K562 (cell line): ENCODE results near the gene ACHE. TPM values are rescaled to one million over a fixed set of nuclear protein-coding genes. Genes with fewer than 3 reads are reported as not detected.

Experiments
- ARID3B ChIP-seq: fragments of 250-450 bp; sonication (Bioruptor Pico); IDR thresholded peaks from 2 replicates; pipeline ENCODE4 v1.4.0; 2020; ENCODE audit warnings: borderline replicate concordance
- CBX8 ChIP-seq: fragments of 200-600 bp; sonication (generic); IDR thresholded peaks from 2 replicates; pipeline ENCODE4 v1.6.1; 2012; ENCODE audit warnings: borderline replicate concordance, mixed run types, low read depth, mild to moderate bottlenecking, moderate library complexity, mixed read lengths, low read length, control low read depth, inconsistent platforms; ENCODE audit not compliant: poor library complexity, severe bottlenecking; ENCODE audit errors: extremely low read depth
- GATAD2B ChIP-seq: fragments of 450-650 bp; IDR thresholded peaks from 2 replicates; pipeline ENCODE4 v1.6.1; 2017; ENCODE audit warnings: mild to moderate bottlenecking, borderline replicate concordance
- HDGF ChIP-seq: fragments of 450-650 bp; IDR thresholded peaks from 2 replicates; pipeline ENCODE4 v1.6.1; 2016
- KHSRP ChIP-seq: fragments of 450-650 bp; IDR thresholded peaks from 2 replicates; pipeline ENCODE4 v1.6.1; 2017
- MAZ ChIP-seq, 2 experiments: fragments of 450-650 bp in 1 of 2; sonication (generic) in 1 of 2; formaldehyde crosslinking; IDR thresholded peaks in 1 of 2; conservative IDR thresholded peaks in 1 of 2; 2 replicates each; pipeline versions ENCODE4 v1.4.0 to v1.5.0; 2020; ENCODE audit warnings: mild to moderate bottlenecking in 1 of 2, missing genetic modification reagents in 1 of 2
- POLR2A ChIP-seq: fragments of 450-650 bp; conservative IDR thresholded peaks from 2 replicates; pipeline ENCODE4 v1.6.1; 2016
- UBTF ChIP-seq, 2 experiments: IDR thresholded peaks; 2 replicates each; pipeline ENCODE4 v1.6.1; 2012; ENCODE audit warnings: improper control_type of control experiment in 2 of 2, low read depth in 2 of 2, low read length in 2 of 2, borderline replicate concordance in 1 of 2
- ZNF79 ChIP-seq: fragments of 250-450 bp; sonication (Bioruptor Pico); IDR thresholded peaks from 2 replicates; pipeline ENCODE4 v1.4.0; 2020; ENCODE audit warnings: low read depth, mild to moderate bottlenecking, moderate library complexity
- polyA plus RNA-seq, 8 experiments: library from polyadenylated mRNA; depleted of rRNA in 4 of 8; stranded (reverse) in 5 of 8; unstranded in 3 of 8; fragments of >200 nt; fragmentation: Nextera tagmentation in 2 of 8; fragmentation: Illumina TruSeq in 1 of 8; extraction: Ambion mirVana in 2 of 8; extraction: Trizol in 1 of 8; gene quantifications; 2 replicates each; pipeline versions ENCODE4 v1.2.1 to v1.2.3, GENCODE V29; 2011 to 2014; ENCODE audit warnings: inconsistent platforms in 1 of 8, missing spikeins in 1 of 8
- total RNA-seq, 7 experiments: library from RNA; depleted of rRNA in 6 of 7; stranded (reverse); fragments of >200 nt in 6 of 7; fragmentation: Illumina TruSeq in 2 of 7; extraction: Trizol in 2 of 7; gene quantifications; 2 replicates each; pipeline versions ENCODE4 v1.2.1 to v1.2.3, GENCODE V29; 2011 to 2021; ENCODE audit warnings: low replicate concordance in 1 of 7
- TF ChIP-seq, protein P1 (sequence below): fragments of 450-650 bp; IDR thresholded peaks from 2 replicates; pipeline ENCODE4 v1.6.1; 2016; ENCODE audit warnings: mild to moderate bottlenecking, moderate library complexity

ACHE gene
- total and polyA plus RNA-seq, 9 of the 15 experiments (the other 6 are each of a cell fraction or from before 2014, with no cell fraction given) = 0.04 to 8.8 (median 1.9) TPM

- TF ChIP-seq MAZ (CRISPR knock-in tag; conservative IDR thresholded peaks at IDR 0.05 in 1 of 2, IDR thresholded peaks at IDR 0.05 in 1 of 2) = peak; percentile 95 to 99
- no peak for TF ChIP-seq CBX8
- TF ChIP-seq HDGF = no peak
- peak; percentile 38; the same call in 1 of the 2 replicates for TF ChIP-seq GATAD2B
- TF ChIP-seq UBTF (IDR thresholded peaks at IDR 0.05; ENCODE audit: borderline replicate concordance in 1 of 2, low read depth in 2 of 2, low read length in 2 of 2) = 0 out of 4 replicates have a peak, but pooled peaks of 1 of the 2 experiments have one; percentile 17
- peak; percentile 92 for TF ChIP-seq KHSRP
- no peak for TF ChIP-seq ZNF79 (CRISPR knock-in tag)
- TF ChIP-seq, protein P1, sequence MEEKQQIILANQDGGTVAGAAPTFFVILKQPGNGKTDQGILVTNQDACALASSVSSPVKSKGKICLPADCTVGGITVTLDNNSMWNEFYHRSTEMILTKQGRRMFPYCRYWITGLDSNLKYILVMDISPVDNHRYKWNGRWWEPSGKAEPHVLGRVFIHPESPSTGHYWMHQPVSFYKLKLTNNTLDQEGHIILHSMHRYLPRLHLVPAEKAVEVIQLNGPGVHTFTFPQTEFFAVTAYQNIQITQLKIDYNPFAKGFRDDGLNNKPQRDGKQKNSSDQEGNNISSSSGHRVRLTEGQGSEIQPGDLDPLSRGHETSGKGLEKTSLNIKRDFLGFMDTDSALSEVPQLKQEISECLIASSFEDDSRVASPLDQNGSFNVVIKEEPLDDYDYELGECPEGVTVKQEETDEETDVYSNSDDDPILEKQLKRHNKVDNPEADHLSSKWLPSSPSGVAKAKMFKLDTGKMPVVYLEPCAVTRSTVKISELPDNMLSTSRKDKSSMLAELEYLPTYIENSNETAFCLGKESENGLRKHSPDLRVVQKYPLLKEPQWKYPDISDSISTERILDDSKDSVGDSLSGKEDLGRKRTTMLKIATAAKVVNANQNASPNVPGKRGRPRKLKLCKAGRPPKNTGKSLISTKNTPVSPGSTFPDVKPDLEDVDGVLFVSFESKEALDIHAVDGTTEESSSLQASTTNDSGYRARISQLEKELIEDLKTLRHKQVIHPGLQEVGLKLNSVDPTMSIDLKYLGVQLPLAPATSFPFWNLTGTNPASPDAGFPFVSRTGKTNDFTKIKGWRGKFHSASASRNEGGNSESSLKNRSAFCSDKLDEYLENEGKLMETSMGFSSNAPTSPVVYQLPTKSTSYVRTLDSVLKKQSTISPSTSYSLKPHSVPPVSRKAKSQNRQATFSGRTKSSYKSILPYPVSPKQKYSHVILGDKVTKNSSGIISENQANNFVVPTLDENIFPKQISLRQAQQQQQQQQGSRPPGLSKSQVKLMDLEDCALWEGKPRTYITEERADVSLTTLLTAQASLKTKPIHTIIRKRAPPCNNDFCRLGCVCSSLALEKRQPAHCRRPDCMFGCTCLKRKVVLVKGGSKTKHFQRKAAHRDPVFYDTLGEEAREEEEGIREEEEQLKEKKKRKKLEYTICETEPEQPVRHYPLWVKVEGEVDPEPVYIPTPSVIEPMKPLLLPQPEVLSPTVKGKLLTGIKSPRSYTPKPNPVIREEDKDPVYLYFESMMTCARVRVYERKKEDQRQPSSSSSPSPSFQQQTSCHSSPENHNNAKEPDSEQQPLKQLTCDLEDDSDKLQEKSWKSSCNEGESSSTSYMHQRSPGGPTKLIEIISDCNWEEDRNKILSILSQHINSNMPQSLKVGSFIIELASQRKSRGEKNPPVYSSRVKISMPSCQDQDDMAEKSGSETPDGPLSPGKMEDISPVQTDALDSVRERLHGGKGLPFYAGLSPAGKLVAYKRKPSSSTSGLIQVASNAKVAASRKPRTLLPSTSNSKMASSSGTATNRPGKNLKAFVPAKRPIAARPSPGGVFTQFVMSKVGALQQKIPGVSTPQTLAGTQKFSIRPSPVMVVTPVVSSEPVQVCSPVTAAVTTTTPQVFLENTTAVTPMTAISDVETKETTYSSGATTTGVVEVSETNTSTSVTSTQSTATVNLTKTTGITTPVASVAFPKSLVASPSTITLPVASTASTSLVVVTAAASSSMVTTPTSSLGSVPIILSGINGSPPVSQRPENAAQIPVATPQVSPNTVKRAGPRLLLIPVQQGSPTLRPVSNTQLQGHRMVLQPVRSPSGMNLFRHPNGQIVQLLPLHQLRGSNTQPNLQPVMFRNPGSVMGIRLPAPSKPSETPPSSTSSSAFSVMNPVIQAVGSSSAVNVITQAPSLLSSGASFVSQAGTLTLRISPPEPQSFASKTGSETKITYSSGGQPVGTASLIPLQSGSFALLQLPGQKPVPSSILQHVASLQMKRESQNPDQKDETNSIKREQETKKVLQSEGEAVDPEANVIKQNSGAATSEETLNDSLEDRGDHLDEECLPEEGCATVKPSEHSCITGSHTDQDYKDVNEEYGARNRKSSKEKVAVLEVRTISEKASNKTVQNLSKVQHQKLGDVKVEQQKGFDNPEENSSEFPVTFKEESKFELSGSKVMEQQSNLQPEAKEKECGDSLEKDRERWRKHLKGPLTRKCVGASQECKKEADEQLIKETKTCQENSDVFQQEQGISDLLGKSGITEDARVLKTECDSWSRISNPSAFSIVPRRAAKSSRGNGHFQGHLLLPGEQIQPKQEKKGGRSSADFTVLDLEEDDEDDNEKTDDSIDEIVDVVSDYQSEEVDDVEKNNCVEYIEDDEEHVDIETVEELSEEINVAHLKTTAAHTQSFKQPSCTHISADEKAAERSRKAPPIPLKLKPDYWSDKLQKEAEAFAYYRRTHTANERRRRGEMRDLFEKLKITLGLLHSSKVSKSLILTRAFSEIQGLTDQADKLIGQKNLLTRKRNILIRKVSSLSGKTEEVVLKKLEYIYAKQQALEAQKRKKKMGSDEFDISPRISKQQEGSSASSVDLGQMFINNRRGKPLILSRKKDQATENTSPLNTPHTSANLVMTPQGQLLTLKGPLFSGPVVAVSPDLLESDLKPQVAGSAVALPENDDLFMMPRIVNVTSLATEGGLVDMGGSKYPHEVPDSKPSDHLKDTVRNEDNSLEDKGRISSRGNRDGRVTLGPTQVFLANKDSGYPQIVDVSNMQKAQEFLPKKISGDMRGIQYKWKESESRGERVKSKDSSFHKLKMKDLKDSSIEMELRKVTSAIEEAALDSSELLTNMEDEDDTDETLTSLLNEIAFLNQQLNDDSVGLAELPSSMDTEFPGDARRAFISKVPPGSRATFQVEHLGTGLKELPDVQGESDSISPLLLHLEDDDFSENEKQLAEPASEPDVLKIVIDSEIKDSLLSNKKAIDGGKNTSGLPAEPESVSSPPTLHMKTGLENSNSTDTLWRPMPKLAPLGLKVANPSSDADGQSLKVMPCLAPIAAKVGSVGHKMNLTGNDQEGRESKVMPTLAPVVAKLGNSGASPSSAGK = peak; percentile 97
- TF ChIP-seq ARID3B = no peak
- peak; percentile 81 for TF ChIP-seq POLR2A
Observed at GRCh38 chr7:100867040-100867775, 28.5 kb downstream of the ACHE start, which contains the start of gene TRIP6 (continued).
